Mesenteric fat pad (tissue), 1 donor: ENCODE measurements around the gene DUSP6. TPM values are rescaled to one million over a fixed set of nuclear protein-coding genes. Genes with fewer than 3 reads are reported as not detected.

ENCODE experiments used
- DNase-seq: peaks from one replicate; pipeline ENCODE4 v3.0.0-alpha.2; 2020; ENCODE audit warnings: low spot score
- total RNA-seq: library from RNA; stranded (reverse); fragmentation: NEBNext Ultra II Directional; extraction: Animal tissue kit (Norgen Biotek cat#: 25700); gene quantifications from one replicate; pipeline ENCODE4 v1.2.1, GENCODE V29; 2021
- donor health status: DM: yes; HTN: yes; CAD: no.

DUSP6 gene
- total RNA-seq, 1 donor from 2014 or later: 153 TPM

GRCh38 chr12:89305373-89305772, 46.9 kb downstream of the DUSP6 start:
- no peak for DNase-seq

GRCh38 chr12:89299931-89300330, 52.4 kb downstream of the DUSP6 start:
- no peak for DNase-seq

GRCh38 chr12:89299417-89299816, 52.9 kb downstream of the DUSP6 start:
- no peak for DNase-seq

Other genes with a start within 250 kb of the DUSP6 start
- 6.7 TPM for gene GALNT4, start 172.3 kb upstream of the DUSP6 start, total RNA-seq
- 12.8 TPM for gene POC1B, start 173.5 kb upstream of the DUSP6 start, total RNA-seq